SK-N-SH (cell line): ENCODE measurements around the gene RGS14. TPM values are rescaled to one million over a fixed set of nuclear protein-coding genes. Genes with fewer than 3 reads are reported as not detected.

Experiments used
- CTCF ChIA-PET: fragments of 300-600, 350-600 bp; formaldehyde crosslinking; extraction: SDS; loops from one replicate; lab custom pipeline; 2021; lab: Yijun Ruan, JAX
- POLR2A ChIA-PET: fragments of 350-600 bp; sonication (Branson Sonifier 250); formaldehyde crosslinking; extraction: SDS; loops from one replicate; lab custom pipeline; 2020; ENCODE audit warnings: antibody characterized with exemption, inconsistent platforms; lab: Yijun Ruan, JAX
- DNase-seq: peaks from one replicate; pipeline ENCODE4 v3.0.0; 2012
- H2AFZ ChIP-seq: fragments of 200-600 bp; sonication (generic); 2 replicates; pipeline ENCODE4 v1.8.1; 2016; ENCODE audit warnings: antibody characterized with exemption, mild to moderate bottlenecking, low read depth
- H3F3A ChIP-seq: fragments of 200-600 bp; sonication (generic); replicated peaks from 2 replicates; pipeline ENCODE3; 2016; ENCODE audit warnings: antibody characterized with exemption, mild to moderate bottlenecking; ENCODE audit not compliant: insufficient read depth
- H3K27ac ChIP-seq, 2 experiments: fragments of 200-500 bp in 1 of 2; fragments of 200-600 bp in 1 of 2; sonication (Bioruptor generic) in 1 of 2; sonication (generic), shearing (Covaris generic) in 1 of 2; 2 replicates each; pipeline versions ENCODE4 v1.5.1 to v1.6.1; 2014 to 2016; ENCODE audit warnings: low read depth in 2 of 2, inconsistent platforms in 1 of 2, low read length in 1 of 2, mild to moderate bottlenecking in 1 of 2, mixed read lengths in 1 of 2
- H3K27me3 ChIP-seq: fragments of 200-600 bp; sonication (generic), shearing (Covaris generic); 2 replicates; pipeline ENCODE4 v1.6.1; 2016; ENCODE audit warnings: mixed run types; ENCODE audit not compliant: insufficient read depth
- H3K36me3 ChIP-seq, 2 experiments: fragments of 200-500 bp in 1 of 2; fragments of 200-600 bp in 1 of 2; sonication (Bioruptor generic) in 1 of 2; sonication (generic) in 1 of 2; replicated peaks in 1 of 2; 2 replicates each; pipeline versions ENCODE3 to v1.5.1; 2014 to 2016; ENCODE audit warnings: low read length in 1 of 2, mild to moderate bottlenecking in 1 of 2; ENCODE audit not compliant: insufficient read depth in 2 of 2, control insufficient read depth in 1 of 2
- H3K4me1 ChIP-seq, 2 experiments: fragments of 200-500 bp in 1 of 2; fragments of 200-600 bp in 1 of 2; sonication (Bioruptor generic) in 1 of 2; sonication (generic), shearing (Covaris generic) in 1 of 2; 2 replicates each; pipeline versions ENCODE4 v1.5.1 to v1.6.1; 2014 to 2016; ENCODE audit warnings: low read depth in 1 of 2, low read length in 1 of 2, mixed run types in 1 of 2; ENCODE audit not compliant: insufficient read depth in 2 of 2, control insufficient read depth in 1 of 2
- H3K4me2 ChIP-seq: fragments of 200-600 bp; sonication (generic), shearing (Covaris generic); 2 replicates; pipeline ENCODE4 v1.6.1; 2017; ENCODE audit warnings: mixed run types
- H3K4me3 ChIP-seq, 2 experiments: fragments of 200-500 bp in 1 of 2; fragments of 200-600 bp in 1 of 2; sonication (Bioruptor generic) in 1 of 2; sonication (generic), shearing (Covaris generic) in 1 of 2; 2 replicates each; pipeline versions ENCODE4 v1.5.1 to v1.8.1; 2014 to 2016; ENCODE audit warnings: low read depth in 2 of 2, inconsistent platforms in 1 of 2, low read length in 1 of 2, mild to moderate bottlenecking in 1 of 2, mixed read lengths in 1 of 2, moderate library complexity in 1 of 2
- H3K79me2 ChIP-seq: fragments of 200-600 bp; sonication (generic); 2 replicates; pipeline ENCODE4 v1.8.1; 2017; ENCODE audit warnings: mild to moderate bottlenecking; ENCODE audit not compliant: insufficient read depth
- H3K9ac ChIP-seq: fragments of 200-600 bp; sonication (generic); 2 replicates; pipeline ENCODE4 v1.6.1; 2017; ENCODE audit warnings: mixed run types
- H3K9me2 ChIP-seq: fragments of 200-600 bp; sonication (generic); 2 replicates; pipeline ENCODE4 v1.6.1; 2017; ENCODE audit warnings: mixed run types
- H3K9me3 ChIP-seq: fragments of 200-600 bp; sonication (generic); 2 replicates; pipeline ENCODE4 v1.6.1; 2017; ENCODE audit warnings: mixed run types, mild to moderate bottlenecking, moderate library complexity
- H4K20me1 ChIP-seq: fragments of 200-600 bp; sonication (generic); 2 replicates; pipeline ENCODE4 v1.6.1; 2017; ENCODE audit warnings: mild to moderate bottlenecking, mixed run types; ENCODE audit not compliant: insufficient read depth
- ELF1 ChIP-seq: IDR thresholded peaks from 2 replicates; pipeline ENCODE4 v1.4.0; 2012
- EZH2phosphoT487 ChIP-seq: fragments of 200-600 bp; sonication (generic); IDR thresholded peaks from 2 replicates; pipeline ENCODE4 v1.6.1; 2017; ENCODE audit warnings: low read depth, mixed run types, mild to moderate bottlenecking, antibody characterized with exemption, moderate library complexity, borderline replicate concordance
- FOXJ3 ChIP-seq: sonication (generic); formaldehyde crosslinking; IDR thresholded peaks from 2 replicates; pipeline ENCODE4 v1.5.1; 2020; ENCODE audit warnings: mild to moderate bottlenecking, missing genetic modification reagents
- GABPA ChIP-seq: IDR thresholded peaks from 2 replicates; pipeline ENCODE4 v1.4.0; 2012; ENCODE audit warnings: low read depth, mild to moderate bottlenecking
- JUND ChIP-seq: IDR thresholded peaks from 2 replicates; pipeline ENCODE4 v1.4.0; 2012
- MEF2A ChIP-seq: IDR thresholded peaks from 2 replicates; pipeline ENCODE4 v1.4.0; 2012; ENCODE audit warnings: low read depth, borderline replicate concordance
- MXI1 ChIP-seq: IDR thresholded peaks from 2 replicates; pipeline ENCODE4 v1.6.1; 2012; ENCODE audit warnings: mild to moderate bottlenecking, low read depth, low read length, improper control_type of control experiment
- NRF1 ChIP-seq: IDR thresholded peaks from 2 replicates; pipeline ENCODE4 v1.6.1; 2012; ENCODE audit warnings: low read depth, mild to moderate bottlenecking, low read length
- POLR2AphosphoS5 ChIP-seq: IDR thresholded peaks from 2 replicates; pipeline ENCODE4 v1.6.1; 2012; ENCODE audit warnings: low read depth, low read length
- RXRA ChIP-seq: IDR thresholded peaks from 2 replicates; pipeline ENCODE4 v1.4.0; 2012; ENCODE audit warnings: low read depth, mild to moderate bottlenecking, borderline replicate concordance
- SIN3A ChIP-seq: IDR thresholded peaks from 2 replicates; pipeline ENCODE4 v1.6.1; 2012; ENCODE audit warnings: low read depth, mild to moderate bottlenecking, low read length, moderate library complexity, borderline replicate concordance
- SMC3 ChIP-seq: IDR thresholded peaks from 2 replicates; pipeline ENCODE4 v1.6.1; 2012; ENCODE audit warnings: low read depth, low read length, improper control_type of control experiment
- TAF1 ChIP-seq: IDR thresholded peaks from 2 replicates; pipeline ENCODE4 v1.6.1; 2012; ENCODE audit warnings: low read depth, mild to moderate bottlenecking, low read length, moderate library complexity, borderline replicate concordance
- TCF12 ChIP-seq: IDR thresholded peaks from 2 replicates; pipeline ENCODE4 v1.4.0; 2012
- TEAD4 ChIP-seq: IDR thresholded peaks from 2 replicates; pipeline ENCODE4 v1.4.0; 2012; ENCODE audit warnings: mild to moderate bottlenecking, borderline replicate concordance; ENCODE audit not compliant: insufficient read depth
- whole genome bisulfite sequencing: methylation state at CpG from one replicate; pipeline ENCODE4 v1.1.6; 2017; ENCODE audit warnings: low lambda C conversion rate; 5-methylcytosine and 5-hydroxymethylcytosine counted together
- polyA plus RNA-seq, 3 experiments: library from polyadenylated mRNA; depleted of rRNA; stranded (reverse); fragments of >200 nt; gene quantifications; 2 replicates each; pipeline ENCODE4 v1.2.3, GENCODE V29; 2012
- TF ChIP-seq, protein P1 (sequence below): IDR thresholded peaks from 2 replicates; pipeline ENCODE4 v1.6.1; 2012; ENCODE audit warnings: mild to moderate bottlenecking, low read depth, low read length, moderate library complexity
- TF ChIP-seq, protein P2 (sequence below): fragments of 150-350 bp; IDR thresholded peaks from 2 replicates; pipeline ENCODE4 v1.6.1; 2016; ENCODE audit warnings: mild to moderate bottlenecking, low read depth, low read length
- TF ChIP-seq, protein P3 (sequence below): IDR thresholded peaks from 2 replicates; pipeline ENCODE4 v1.4.0; 2012; ENCODE audit warnings: low read depth
- TF ChIP-seq, protein P4 (sequence below): IDR thresholded peaks from 2 replicates; pipeline ENCODE4; 2012

RGS14 gene
- polyA plus RNA-seq, 1 of the 3 experiments (the other 2 are of a cell fraction) = 26.5 TPM

DNA sequence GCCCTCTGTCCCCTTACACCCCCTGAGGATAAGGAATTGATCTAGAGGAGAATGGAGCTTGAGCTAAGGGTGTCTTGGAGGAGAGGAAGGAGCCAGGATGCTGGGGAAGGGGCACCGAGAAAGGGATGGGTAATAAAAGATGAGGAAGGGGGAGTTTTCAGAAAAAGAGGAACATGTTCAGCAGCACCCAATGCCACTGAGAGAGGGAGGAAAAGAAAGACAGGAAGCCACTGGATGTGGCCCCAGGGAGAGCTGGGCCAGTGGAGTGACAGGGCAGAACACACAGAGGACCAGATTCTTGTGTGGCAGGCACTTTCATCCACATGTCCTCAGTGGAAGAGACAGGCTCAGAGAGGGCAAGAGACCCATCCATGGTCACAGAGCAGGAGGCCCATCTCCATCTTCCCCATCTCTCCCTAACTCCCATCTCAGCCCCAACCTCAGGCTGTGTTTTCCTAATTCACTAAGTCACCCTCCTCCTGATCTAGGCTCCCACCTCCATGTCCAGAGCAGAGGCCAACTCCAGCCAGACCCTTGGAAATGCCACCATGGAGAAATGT is 35.6 kb downstream of the RGS14 start:
- Histone ChIP-seq H2AFZ (no peak overlapping the region), H3K27me3 (no peaks in the 10 kb centered on the region), H3K4me1 (peaks cover 0 to 3% of the 10 kb centered on the region in 2 experiments; a peak in 1 of 4 replicates), H3K9me3 (no peaks in the 10 kb centered on the region), H3K4me2 (no peak overlapping the region), H3F3A (peaks cover 5% of the 10 kb centered on the region), H3K79me2 (no peaks in the 10 kb centered on the region), H4K20me1 (no peaks in the 10 kb centered on the region), H3K9ac (no peak overlapping the region), H3K36me3 (no peaks in the 10 kb centered on the region), H3K27ac (no peak overlapping the region), H3K4me3 (no peak overlapping the region), H3K9me2 (no peaks in the 10 kb centered on the region)
- no peak for TF ChIP-seq FOXJ3 (CRISPR knock-in tag)
- TF ChIP-seq EZH2phosphoT487 = no peak
- TF ChIP-seq TAF1 = no peak
- no peak for TF ChIP-seq POLR2AphosphoS5
- no peak for TF ChIP-seq MEF2A
- TF ChIP-seq, protein P1, sequence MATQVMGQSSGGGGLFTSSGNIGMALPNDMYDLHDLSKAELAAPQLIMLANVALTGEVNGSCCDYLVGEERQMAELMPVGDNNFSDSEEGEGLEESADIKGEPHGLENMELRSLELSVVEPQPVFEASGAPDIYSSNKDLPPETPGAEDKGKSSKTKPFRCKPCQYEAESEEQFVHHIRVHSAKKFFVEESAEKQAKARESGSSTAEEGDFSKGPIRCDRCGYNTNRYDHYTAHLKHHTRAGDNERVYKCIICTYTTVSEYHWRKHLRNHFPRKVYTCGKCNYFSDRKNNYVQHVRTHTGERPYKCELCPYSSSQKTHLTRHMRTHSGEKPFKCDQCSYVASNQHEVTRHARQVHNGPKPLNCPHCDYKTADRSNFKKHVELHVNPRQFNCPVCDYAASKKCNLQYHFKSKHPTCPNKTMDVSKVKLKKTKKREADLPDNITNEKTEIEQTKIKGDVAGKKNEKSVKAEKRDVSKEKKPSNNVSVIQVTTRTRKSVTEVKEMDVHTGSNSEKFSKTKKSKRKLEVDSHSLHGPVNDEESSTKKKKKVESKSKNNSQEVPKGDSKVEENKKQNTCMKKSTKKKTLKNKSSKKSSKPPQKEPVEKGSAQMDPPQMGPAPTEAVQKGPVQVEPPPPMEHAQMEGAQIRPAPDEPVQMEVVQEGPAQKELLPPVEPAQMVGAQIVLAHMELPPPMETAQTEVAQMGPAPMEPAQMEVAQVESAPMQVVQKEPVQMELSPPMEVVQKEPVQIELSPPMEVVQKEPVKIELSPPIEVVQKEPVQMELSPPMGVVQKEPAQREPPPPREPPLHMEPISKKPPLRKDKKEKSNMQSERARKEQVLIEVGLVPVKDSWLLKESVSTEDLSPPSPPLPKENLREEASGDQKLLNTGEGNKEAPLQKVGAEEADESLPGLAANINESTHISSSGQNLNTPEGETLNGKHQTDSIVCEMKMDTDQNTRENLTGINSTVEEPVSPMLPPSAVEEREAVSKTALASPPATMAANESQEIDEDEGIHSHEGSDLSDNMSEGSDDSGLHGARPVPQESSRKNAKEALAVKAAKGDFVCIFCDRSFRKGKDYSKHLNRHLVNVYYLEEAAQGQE = no peak
- no peak for TF ChIP-seq GABPA
- no peak for TF ChIP-seq TEAD4
- no peak for TF ChIP-seq JUND
- TF ChIP-seq SIN3A = no peak
- TF ChIP-seq SMC3 = no peak
- no peak for TF ChIP-seq NRF1
- TF ChIP-seq, protein P2, sequence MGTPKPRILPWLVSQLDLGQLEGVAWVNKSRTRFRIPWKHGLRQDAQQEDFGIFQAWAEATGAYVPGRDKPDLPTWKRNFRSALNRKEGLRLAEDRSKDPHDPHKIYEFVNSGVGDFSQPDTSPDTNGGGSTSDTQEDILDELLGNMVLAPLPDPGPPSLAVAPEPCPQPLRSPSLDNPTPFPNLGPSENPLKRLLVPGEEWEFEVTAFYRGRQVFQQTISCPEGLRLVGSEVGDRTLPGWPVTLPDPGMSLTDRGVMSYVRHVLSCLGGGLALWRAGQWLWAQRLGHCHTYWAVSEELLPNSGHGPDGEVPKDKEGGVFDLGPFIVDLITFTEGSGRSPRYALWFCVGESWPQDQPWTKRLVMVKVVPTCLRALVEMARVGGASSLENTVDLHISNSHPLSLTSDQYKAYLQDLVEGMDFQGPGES = no peak
- no peak for TF ChIP-seq MXI1
- TF ChIP-seq ELF1 = no peak
- TF ChIP-seq, protein P3, sequence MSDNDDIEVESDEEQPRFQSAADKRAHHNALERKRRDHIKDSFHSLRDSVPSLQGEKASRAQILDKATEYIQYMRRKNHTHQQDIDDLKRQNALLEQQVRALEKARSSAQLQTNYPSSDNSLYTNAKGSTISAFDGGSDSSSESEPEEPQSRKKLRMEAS = no peak
- TF ChIP-seq TCF12 = no peak
- TF ChIP-seq RXRA = no peak
- TF ChIP-seq, protein P4, sequence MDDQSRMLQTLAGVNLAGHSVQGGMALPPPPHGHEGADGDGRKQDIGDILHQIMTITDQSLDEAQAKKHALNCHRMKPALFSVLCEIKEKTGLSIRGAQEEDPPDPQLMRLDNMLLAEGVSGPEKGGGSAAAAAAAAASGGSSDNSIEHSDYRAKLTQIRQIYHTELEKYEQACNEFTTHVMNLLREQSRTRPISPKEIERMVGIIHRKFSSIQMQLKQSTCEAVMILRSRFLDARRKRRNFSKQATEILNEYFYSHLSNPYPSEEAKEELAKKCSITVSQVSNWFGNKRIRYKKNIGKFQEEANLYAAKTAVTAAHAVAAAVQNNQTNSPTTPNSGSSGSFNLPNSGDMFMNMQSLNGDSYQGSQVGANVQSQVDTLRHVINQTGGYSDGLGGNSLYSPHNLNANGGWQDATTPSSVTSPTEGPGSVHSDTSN = no peak
- POLR2A ChIA-PET = no interaction called here
- DNase-seq = no peak
- WGBS = 63% methylated on average over 1 of the region's 1 CpG
- CTCF ChIA-PET = interaction anchor here (0.6 to 14.2 kb wide), 8 partner anchors 11 to 336 kb away, joined by 3 to 318 read pairs (median 4); partner anchors contain the start of genes F12 and PRR7
